H1 (cell line): ENCODE data around the gene BIN2. TPM values are rescaled to one million over a fixed set of nuclear protein-coding genes. Genes with fewer than 3 reads are reported as not detected.

Source experiments
- CTCF ChIA-PET: fragments of 300-600 bp; sonication (Branson Sonifier 250); formaldehyde crosslinking; loops from one replicate; lab custom pipeline; 2021; ENCODE audit not compliant: partially characterized antibody; lab: Charles Lee
- POLR2A ChIA-PET: fragments of 300-600 bp; sonication (Branson Sonifier 250); formaldehyde crosslinking; loops from one replicate; lab custom pipeline; 2021; ENCODE audit warnings: inconsistent platforms; ENCODE audit not compliant: partially characterized antibody; lab: Charles Lee
- DNase-seq, 2 experiments: peaks; one replicate each; pipeline versions ENCODE4 v3.0.0 to v3.0.0-alpha.2; 2010 to 2022; ENCODE audit warnings: low spot score in 2 of 2, low read depth in 1 of 2, mixed read lengths in 1 of 2
- FAIRE-seq: peaks from 2 replicates; lab custom pipeline; 2011; peaks lifted over from hg19 to GRCh38; lab: Jason Lieb, UNC
- H2AFZ ChIP-seq: 2 replicates; pipeline ENCODE4 v1.8.1; 2012; ENCODE audit warnings: low read length, inconsistent platforms
- H2AK5ac ChIP-seq: 2 replicates; pipeline ENCODE4 v1.6.1; 2013; ENCODE audit warnings: low read depth, low read length
- H2BK120ac ChIP-seq: replicated peaks from 2 replicates; pipeline ENCODE3; 2013; ENCODE audit warnings: low read depth, low read length, inconsistent platforms
- H2BK12ac ChIP-seq: 2 replicates; pipeline ENCODE4 v1.6.1; 2013; ENCODE audit warnings: low read depth, low read length
- H2BK15ac ChIP-seq: 2 replicates; pipeline ENCODE4 v1.6.1; 2013; ENCODE audit warnings: low read length
- H2BK20ac ChIP-seq: 2 replicates; pipeline ENCODE4 v1.6.1; 2013; ENCODE audit warnings: low read length
- H2BK5ac ChIP-seq: 2 replicates; pipeline ENCODE4 v1.6.1; 2013; ENCODE audit warnings: low read depth, low read length
- H3K14ac ChIP-seq: 2 replicates; pipeline ENCODE4 v1.6.1; 2013; ENCODE audit warnings: inconsistent platforms; ENCODE audit not compliant: insufficient read length
- H3K18ac ChIP-seq: 2 replicates; pipeline ENCODE4 v1.6.1; 2013; ENCODE audit warnings: low read length; ENCODE audit errors: extremely low read depth
- H3K23ac ChIP-seq: 2 replicates; pipeline ENCODE4 v1.6.1; 2013; ENCODE audit warnings: inconsistent platforms; ENCODE audit not compliant: insufficient read length
- H3K23me2 ChIP-seq: 2 replicates; pipeline ENCODE4 v1.6.1; 2013; ENCODE audit warnings: low read depth, low read length
- H3K27ac ChIP-seq: 2 replicates; pipeline ENCODE4 v1.6.1; 2011; ENCODE audit warnings: low read depth, low read length, inconsistent platforms
- H3K27me3 ChIP-seq, 4 experiments: replicated peaks in 1 of 4; 1 replicate in 1 of 4; 2 replicates in 3 of 4; pipeline versions ENCODE4 v1.6.1 to v1.8.1; 2011 to 2013; ENCODE audit warnings: low read length in 3 of 4, mild to moderate bottlenecking in 3 of 4, inconsistent platforms in 2 of 4, mixed read lengths in 2 of 4, moderate library complexity in 1 of 4; ENCODE audit not compliant: control insufficient read depth in 3 of 4, insufficient read depth in 3 of 4; ENCODE audit errors: extremely low read depth in 1 of 4
- H3K36me3 ChIP-seq, 4 experiments: 2 replicates each; pipeline versions ENCODE4 v1.6.1 to v1.8.1; 2011 to 2013; ENCODE audit warnings: mild to moderate bottlenecking in 4 of 4, low read length in 3 of 4, moderate library complexity in 2 of 4, control low read depth in 1 of 4, inconsistent platforms in 1 of 4; ENCODE audit not compliant: insufficient read depth in 4 of 4, control insufficient read depth in 2 of 4
- H3K4ac ChIP-seq: replicated peaks from 2 replicates; pipeline ENCODE3; 2013; ENCODE audit warnings: low read length, low read depth, mixed read lengths, inconsistent platforms; ENCODE audit not compliant: insufficient read length
- H3K4me1 ChIP-seq, 4 experiments: replicated peaks in 1 of 4; 1 replicate in 1 of 4; 2 replicates in 3 of 4; pipeline versions ENCODE4 v1.6.1 to v1.8.1; 2011 to 2013; ENCODE audit warnings: low read length in 3 of 4, inconsistent platforms in 2 of 4, mixed read lengths in 1 of 4; ENCODE audit not compliant: insufficient read depth in 4 of 4, control insufficient read depth in 3 of 4
- H3K4me2 ChIP-seq, 2 experiments: 2 replicates each; pipeline versions ENCODE4 v1.6.1 to v1.8.1; 2011 to 2013; ENCODE audit warnings: low read depth in 2 of 2, low read length in 2 of 2, control low read depth in 1 of 2, inconsistent platforms in 1 of 2, mild to moderate bottlenecking in 1 of 2; ENCODE audit not compliant: insufficient read depth in 1 of 2
- H3K4me3 ChIP-seq, 4 experiments: fragments of 200-600, 300-600 bp in 1 of 4; sonication (generic), shearing (Covaris generic), sonication (Bioruptor Twin) in 1 of 4; 2 replicates each; pipeline versions ENCODE4 v1.5.1 to v1.8.1; 2011 to 2016; ENCODE audit warnings: low read length in 4 of 4, low read depth in 3 of 4, control low read depth in 2 of 4, inconsistent platforms in 2 of 4, mild to moderate bottlenecking in 2 of 4, mixed read lengths in 1 of 4, moderate library complexity in 1 of 4; ENCODE audit not compliant: insufficient read depth in 2 of 4; ENCODE audit errors: extremely low read depth in 1 of 4
- H3K56ac ChIP-seq: replicated peaks from 2 replicates; pipeline ENCODE3; 2013; ENCODE audit warnings: low read depth, mild to moderate bottlenecking, mixed read lengths, low read length, inconsistent platforms; ENCODE audit not compliant: insufficient read length
- H3K79me1 ChIP-seq: 2 replicates; pipeline ENCODE4 v1.6.1; 2013; ENCODE audit warnings: low read depth, low read length, control low read depth
- H3K79me2 ChIP-seq, 2 experiments: 2 replicates each; pipeline versions ENCODE4 v1.6.1 to v1.8.1; 2012 to 2013; ENCODE audit warnings: low read length in 2 of 2, mild to moderate bottlenecking in 2 of 2, inconsistent platforms in 1 of 2; ENCODE audit not compliant: insufficient read depth in 2 of 2, control insufficient read depth in 1 of 2
- H3K9ac ChIP-seq, 4 experiments: replicated peaks in 1 of 4; 1 replicate in 1 of 4; 2 replicates in 3 of 4; pipeline versions ENCODE4 v1.6.1 to v1.8.1; 2011 to 2013; ENCODE audit warnings: low read depth in 3 of 4, low read length in 3 of 4, control low read depth in 2 of 4, mild to moderate bottlenecking in 2 of 4, moderate library complexity in 2 of 4, inconsistent platforms in 1 of 4; ENCODE audit errors: extremely low read depth in 1 of 4
- H3K9me3 ChIP-seq, 2 experiments: 2 replicates each; pipeline versions ENCODE4 v1.6.1 to v1.8.1; 2012 to 2013; ENCODE audit warnings: mild to moderate bottlenecking in 2 of 2, moderate library complexity in 2 of 2, control low read depth in 1 of 2, inconsistent platforms in 1 of 2, low read depth in 1 of 2, low read length in 1 of 2, mixed read lengths in 1 of 2; ENCODE audit not compliant: insufficient read depth in 2 of 2
- H4K20me1 ChIP-seq, 2 experiments: replicated peaks in 1 of 2; 2 replicates each; pipeline versions ENCODE3 to v1.8.1; 2011 to 2013; ENCODE audit warnings: inconsistent platforms in 2 of 2, low read length in 2 of 2, mild to moderate bottlenecking in 1 of 2; ENCODE audit not compliant: insufficient read depth in 2 of 2, control insufficient read depth in 1 of 2
- H4K5ac ChIP-seq: 2 replicates; pipeline ENCODE4 v1.6.1; 2013; ENCODE audit warnings: low read length, low read depth, mixed read lengths, inconsistent platforms; ENCODE audit not compliant: insufficient read length
- H4K8ac ChIP-seq: 2 replicates; pipeline ENCODE4 v1.8.0; 2013; ENCODE audit warnings: mild to moderate bottlenecking, moderate library complexity, low read length, inconsistent platforms; ENCODE audit not compliant: insufficient read depth; ENCODE audit errors: extremely low read depth
- H4K91ac ChIP-seq: replicated peaks from 2 replicates; pipeline ENCODE3; 2013; ENCODE audit warnings: low read length, mixed read lengths, inconsistent platforms; ENCODE audit not compliant: insufficient read length
- BACH1 ChIP-seq: IDR thresholded peaks from 2 replicates; pipeline ENCODE4 v1.6.1; 2012; ENCODE audit warnings: low read length, improper control_type of control experiment
- CHD2 ChIP-seq: IDR thresholded peaks from 2 replicates; pipeline ENCODE4 v1.6.1; 2012; ENCODE audit warnings: low read length, improper control_type of control experiment
- JUN ChIP-seq: IDR thresholded peaks from 2 replicates; pipeline ENCODE4 v1.6.1; 2011; ENCODE audit warnings: low read depth, mild to moderate bottlenecking, improper control_type of control experiment, low read length
- JUND ChIP-seq: IDR thresholded peaks from 2 replicates; pipeline ENCODE4 v1.6.1; 2011; ENCODE audit warnings: mild to moderate bottlenecking, improper control_type of control experiment, low read length
- MAFK ChIP-seq: IDR thresholded peaks from 2 replicates; pipeline ENCODE4 v1.6.1; 2012; ENCODE audit warnings: low read depth, mild to moderate bottlenecking, improper control_type of control experiment, low read length
- TBP ChIP-seq: IDR thresholded peaks from 2 replicates; pipeline ENCODE4 v1.6.1; 2011; ENCODE audit warnings: low read depth, low read length, improper control_type of control experiment
- WGBS, 2 experiments: shearing (Covaris generic) in 1 of 2; methylation state at CpG; one replicate each; pipeline versions ENCODE4 v1.1.6 to v1.1.7; 2013 to 2015; ENCODE audit warnings: low lambda C conversion rate in 2 of 2, mixed read lengths in 2 of 2, inconsistent platforms in 1 of 2, low coverage in 1 of 2, missing lambda C conversion rate in 1 of 2; ENCODE audit not compliant: insufficient replicate concordance in 2 of 2, insufficient coverage in 1 of 2, insufficient read length in 1 of 2; ENCODE audit errors: extremely low coverage in 1 of 2, missing lambda C conversion rate in 1 of 2; 5-methylcytosine and 5-hydroxymethylcytosine counted together
- polyA plus RNA-seq, 7 experiments: library from polyadenylated mRNA; depleted of rRNA in 3 of 7; stranded (reverse) in 5 of 7; unstranded in 2 of 7; fragments of >200 nt in 5 of 7; fragments of 200-250 nt in 2 of 7; gene quantifications; 1 replicate in 5 of 7; 2 replicates in 1 of 7; 4 replicates in 1 of 7; pipeline versions ENCODE4 v1.2.1 to v1.2.3, GENCODE V29; 2011 to 2013; ENCODE audit warnings: missing spikeins in 2 of 7, mixed read lengths in 2 of 7
- total RNA-seq: library from RNA; stranded (reverse); fragmentation: NEBNext Ultra II Directional; extraction: Animal tissue kit (Norgen Biotek cat#: 25700); gene quantifications from 2 replicates; pipeline ENCODE4 v1.2.1, GENCODE V29; 2021

The BIN2 gene
- total and polyA plus RNA-seq, 2 of the 8 experiments (the other 6 are each of a cell fraction or from before 2014, with no cell fraction given): not detected

DNA sequence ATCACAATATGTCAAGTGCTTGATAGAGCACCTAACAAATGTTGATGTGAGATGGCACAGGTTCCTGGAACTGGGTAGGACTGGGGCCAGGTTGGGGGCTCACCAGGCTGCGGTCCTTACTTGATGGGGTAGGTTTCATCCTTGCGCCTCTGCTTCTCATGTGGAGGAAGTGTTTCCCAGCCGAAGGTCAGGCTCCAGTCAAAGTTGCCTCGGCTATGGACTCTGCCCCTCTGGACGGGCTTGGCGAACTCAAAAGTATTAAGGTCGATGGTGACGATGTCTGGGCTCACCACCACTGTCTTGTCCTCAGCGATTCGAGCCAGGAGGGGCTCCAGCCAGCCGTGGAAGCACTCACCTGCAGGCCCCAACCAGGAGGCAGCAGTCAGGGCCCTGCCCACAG, 40.0 kb upstream of the BIN2 start:
- TF ChIP-seq CHD2 (no peak), MAFK (no peak), TBP (no peak), JUND (no peak), BACH1 (no peak), JUN (no peak)
- H3K4me2 ChIP-seq: no peak overlapping the region
- ChIA-PET CTCF (interaction anchor here (0.8 to 1.2 kb wide), 2 partner anchors 10 to 63 kb away, joined by 3 to 4 read pairs; no protein-coding TSS in a partner anchor), POLR2A (interaction anchor here (1.0 to 1.2 kb wide), 3 partner anchors 8 to 14 kb away, joined by 3 to 4 read pairs (median 3); no protein-coding TSS in a partner anchor)
- no peak overlapping the region; the same call in 1 of the 2 replicates for H2BK20ac ChIP-seq
- H3K27ac ChIP-seq: no peak overlapping the region
- no peak overlapping the region for H4K91ac ChIP-seq
- H3K79me1 ChIP-seq: no peaks in the 10 kb centered on the region
- no peak overlapping the region for H2AFZ ChIP-seq
- H3K36me3 ChIP-seq: peaks cover 0 to 11% (median 0%) of the 10 kb centered on the region in 4 experiments; a peak in 4 of 8 replicates
- H4K8ac ChIP-seq: no peak overlapping the region
- no peak overlapping the region for H3K23ac ChIP-seq
- no peaks in the 10 kb centered on the region for H3K23me2 ChIP-seq
- H3K9me3 ChIP-seq: no peaks in the 10 kb centered on the region
- H2BK5ac ChIP-seq: no peak overlapping the region
- 94% methylated on average over 11 of the region's 11 CpGs; no CpG with 5 or more reads in 1 of the 2 experiments for WGBS, 2 experiments
- no peak overlapping the region for H3K18ac ChIP-seq
- DNase-seq: no peak
- no peaks in the 10 kb centered on the region for H3K79me2 ChIP-seq
- H3K14ac ChIP-seq: no peak overlapping the region
- no peaks in the 10 kb centered on the region; a peak in 2 of 7 replicates for H3K4me1 ChIP-seq
- FAIRE-seq: no peak
- no peak overlapping the region for H2BK12ac ChIP-seq
- no peak overlapping the region for H4K5ac ChIP-seq
- H2AK5ac ChIP-seq: no peak overlapping the region
- no peaks in the 10 kb centered on the region for H3K27me3 ChIP-seq
- no peak overlapping the region for H2BK15ac ChIP-seq
- no peak overlapping the region for H2BK120ac ChIP-seq
- H3K56ac ChIP-seq: no peak overlapping the region
- no peak overlapping the region for H3K4ac ChIP-seq
- no peaks in the 10 kb centered on the region for H4K20me1 ChIP-seq
- H3K4me3 ChIP-seq: no peak overlapping the region
- H3K9ac ChIP-seq: no peak overlapping the region
